NCI-H187 treated with DMSO at 0.1 percent for 48 hours (cell line): ENCODE results near the gene PPWD1.

ENCODE experiments used
- DNase-seq: peaks from one replicate; lab custom pipeline; 2025; lab: John Stamatoyannopoulos, UW

PPWD1 gene

GRCh38 chr5:65624025-65624570 lies 61.0 kb downstream of the PPWD1 start, which contains the start of gene TRIM23:
TSS of gene TRIM23 (minus strand) at chr5:65624333. CDS start at chr5:65624274, 59 bp downstream.
- peak; percentile 93 for DNase-seq

GRCh38 chr5:65624571-65625555 lies 61.8 kb downstream of the PPWD1 start, which contains the start of the genes SHLD3 and TRAPPC13:
TSS of gene SHLD3 (plus strand) at chr5:65625027. CDS start at chr5:65629588, 4,561 bp downstream.
TSS of gene TRAPPC13 (plus strand) at chr5:65625027. CDS start at chr5:65625061, 34 bp downstream.
- DNase-seq = peak; percentile 93

GRCh38 chr5:65625743-65626142 lies 62.6 kb downstream of the PPWD1 start:
- no peak for DNase-seq

- DNase-seq = no peak
Observed at GRCh38 chr5:65630981-65631380, 67.9 kb downstream of the PPWD1 start.
